ENCODE measurements around the gene CCDC192.

The CCDC192 gene

GRCh38 chr5:127865273-127865672 is 162.1 kb downstream of the CCDC192 start:
- no peaks in the 10 kb centered on the region for H3K9me3 ChIP-seq (ENCODE audit: control insufficient read depth, insufficient read depth, low read length)
- H3K36me3 ChIP-seq (ENCODE audit: insufficient read depth, low read length): no peaks in the 10 kb centered on the region
- no peak overlapping the region for H3K9ac ChIP-seq (ENCODE audit: low read depth, low read length)
- H3K4me1 ChIP-seq (ENCODE audit: insufficient read depth, low read length): no peaks in the 10 kb centered on the region

- no peaks in the 10 kb centered on the region for H3K9me3 ChIP-seq (ENCODE audit: control insufficient read depth, insufficient read depth, low read length)
- no peaks in the 10 kb centered on the region for H3K4me1 ChIP-seq (ENCODE audit: insufficient read depth, low read length)
- H3K36me3 ChIP-seq (ENCODE audit: insufficient read depth, low read length): no peaks in the 10 kb centered on the region
- no peak overlapping the region for H3K9ac ChIP-seq (ENCODE audit: low read depth, low read length)
These were observed 164.0 kb downstream of the CCDC192 start for GRCh38 chr5:127867022-127867783.

- Histone ChIP-seq H3K36me3 (ENCODE audit: insufficient read depth, low read length) (no peaks in the 10 kb centered on the region), H3K9me3 (ENCODE audit: control insufficient read depth, insufficient read depth, low read length) (no peaks in the 10 kb centered on the region), H3K4me1 (ENCODE audit: insufficient read depth, low read length) (no peaks in the 10 kb centered on the region), H3K9ac (ENCODE audit: low read depth, low read length) (no peak overlapping the region)
These were observed 167.7 kb downstream of the CCDC192 start for GRCh38 chr5:127870914-127871313.

- H3K4me1 ChIP-seq (ENCODE audit: insufficient read depth, low read length): no peaks in the 10 kb centered on the region
- H3K9ac ChIP-seq (ENCODE audit: low read depth, low read length): no peak overlapping the region
- no peaks in the 10 kb centered on the region for H3K36me3 ChIP-seq (ENCODE audit: insufficient read depth, low read length)
- H3K9me3 ChIP-seq (ENCODE audit: control insufficient read depth, insufficient read depth, low read length): no peaks in the 10 kb centered on the region
These were observed 168.4 kb downstream of the CCDC192 start for GRCh38 chr5:127871503-127872153.

GRCh38 chr5:127872494-127872893 is 169.3 kb downstream of the CCDC192 start:
- no peaks in the 10 kb centered on the region for H3K4me1 ChIP-seq (ENCODE audit: insufficient read depth, low read length)
- no peak overlapping the region for H3K9ac ChIP-seq (ENCODE audit: low read depth, low read length)
- no peaks in the 10 kb centered on the region for H3K9me3 ChIP-seq (ENCODE audit: control insufficient read depth, insufficient read depth, low read length)
- H3K36me3 ChIP-seq (ENCODE audit: insufficient read depth, low read length): no peaks in the 10 kb centered on the region

- 0 out of 2 replicates have a peak, but pooled peaks cover 3% of the 10 kb centered on the region for H3K4me1 ChIP-seq (ENCODE audit: insufficient read depth, low read length)
- H3K36me3 ChIP-seq (ENCODE audit: insufficient read depth, low read length): no peaks in the 10 kb centered on the region
- no peaks in the 10 kb centered on the region for H3K9me3 ChIP-seq (ENCODE audit: control insufficient read depth, insufficient read depth, low read length)
- H3K9ac ChIP-seq (ENCODE audit: low read depth, low read length): no peak overlapping the region
These were observed 172.2 kb downstream of the CCDC192 start for GRCh38 chr5:127875235-127876021.

- Histone ChIP-seq H3K9ac (ENCODE audit: low read depth, low read length) (no peak overlapping the region), H3K9me3 (ENCODE audit: control insufficient read depth, insufficient read depth, low read length) (no peaks in the 10 kb centered on the region), H3K4me1 (ENCODE audit: insufficient read depth, low read length) (0 out of 2 replicates have a peak, but pooled peaks cover 3% of the 10 kb centered on the region), H3K36me3 (ENCODE audit: insufficient read depth, low read length) (no peaks in the 10 kb centered on the region)
These were observed 173.2 kb downstream of the CCDC192 start for GRCh38 chr5:127876384-127876783.

- Histone ChIP-seq H3K9ac (ENCODE audit: low read depth, low read length) (no peak overlapping the region), H3K4me1 (ENCODE audit: insufficient read depth, low read length) (0 out of 2 replicates have a peak, but pooled peaks cover 3% of the 10 kb centered on the region), H3K9me3 (ENCODE audit: control insufficient read depth, insufficient read depth, low read length) (no peaks in the 10 kb centered on the region), H3K36me3 (ENCODE audit: insufficient read depth, low read length) (no peaks in the 10 kb centered on the region)
These were observed 175.1 kb downstream of the CCDC192 start for GRCh38 chr5:127878174-127878750.

- H3K9ac ChIP-seq (ENCODE audit: low read depth, low read length): no peak overlapping the region
- no peaks in the 10 kb centered on the region for H3K9me3 ChIP-seq (ENCODE audit: control insufficient read depth, insufficient read depth, low read length)
- H3K4me1 ChIP-seq (ENCODE audit: insufficient read depth, low read length): no peaks in the 10 kb centered on the region
- H3K36me3 ChIP-seq (ENCODE audit: insufficient read depth, low read length): no peaks in the 10 kb centered on the region
These were observed 181.2 kb downstream of the CCDC192 start for GRCh38 chr5:127884416-127884815.

- Histone ChIP-seq H3K36me3 (ENCODE audit: insufficient read depth, low read length) (no peaks in the 10 kb centered on the region), H3K9me3 (ENCODE audit: control insufficient read depth, insufficient read depth, low read length) (no peaks in the 10 kb centered on the region), H3K4me1 (ENCODE audit: insufficient read depth, low read length) (no peaks in the 10 kb centered on the region), H3K9ac (ENCODE audit: low read depth, low read length) (no peak overlapping the region)
These were observed 182.0 kb downstream of the CCDC192 start for GRCh38 chr5:127885176-127885575.

- H3K36me3 ChIP-seq (ENCODE audit: insufficient read depth, low read length): no peaks in the 10 kb centered on the region
- H3K9me3 ChIP-seq (ENCODE audit: control insufficient read depth, insufficient read depth, low read length): no peaks in the 10 kb centered on the region
- no peak overlapping the region for H3K9ac ChIP-seq (ENCODE audit: low read depth, low read length)
These were observed 182.9 kb downstream of the CCDC192 start for GRCh38 chr5:127886081-127886480.

GRCh38 chr5:127887282-127887681 is 184.1 kb downstream of the CCDC192 start:
- Histone ChIP-seq H3K9me3 (ENCODE audit: control insufficient read depth, insufficient read depth, low read length) (no peaks in the 10 kb centered on the region), H3K4me1 (ENCODE audit: insufficient read depth, low read length) (no peaks in the 10 kb centered on the region), H3K36me3 (ENCODE audit: insufficient read depth, low read length) (no peaks in the 10 kb centered on the region), H3K9ac (ENCODE audit: low read depth, low read length) (no peak overlapping the region)

More at GRCh38 chr5:127886081-127886480, 182.9 kb downstream of the CCDC192 start:
- H3K4me1 ChIP-seq (ENCODE audit: insufficient read depth, low read length): no peaks in the 10 kb centered on the region

- no peaks in the 10 kb centered on the region for H3K4me1 ChIP-seq (ENCODE audit: insufficient read depth, low read length)
These were observed 188.8 kb downstream of the CCDC192 start for GRCh38 chr5:127891942-127892341.

GRCh38 chr5:127892467-127893207 is 189.4 kb downstream of the CCDC192 start:
- Histone ChIP-seq H3K9me3 (ENCODE audit: control insufficient read depth, insufficient read depth, low read length) (no peaks in the 10 kb centered on the region), H3K9ac (ENCODE audit: low read depth, low read length) (no peak overlapping the region), H3K4me1 (ENCODE audit: insufficient read depth, low read length) (no peaks in the 10 kb centered on the region), H3K36me3 (ENCODE audit: insufficient read depth, low read length) (no peaks in the 10 kb centered on the region)

More at GRCh38 chr5:127891942-127892341, 188.8 kb downstream of the CCDC192 start:
- Histone ChIP-seq H3K9me3 (ENCODE audit: control insufficient read depth, insufficient read depth, low read length) (no peaks in the 10 kb centered on the region), H3K9ac (ENCODE audit: low read depth, low read length) (no peak overlapping the region), H3K36me3 (ENCODE audit: insufficient read depth, low read length) (no peaks in the 10 kb centered on the region)
